ENCODE measurements around the gene IDI1.
A peak's percentile ranks its signal among the peaks of the same experiment; 100 is the strongest.
"Not testable (repeated sequence)": the region's sequence is repeated elsewhere in the genome, so short reads cannot be mapped to it uniquely, and the experiment has no call there.

IDI1 gene

DNA sequence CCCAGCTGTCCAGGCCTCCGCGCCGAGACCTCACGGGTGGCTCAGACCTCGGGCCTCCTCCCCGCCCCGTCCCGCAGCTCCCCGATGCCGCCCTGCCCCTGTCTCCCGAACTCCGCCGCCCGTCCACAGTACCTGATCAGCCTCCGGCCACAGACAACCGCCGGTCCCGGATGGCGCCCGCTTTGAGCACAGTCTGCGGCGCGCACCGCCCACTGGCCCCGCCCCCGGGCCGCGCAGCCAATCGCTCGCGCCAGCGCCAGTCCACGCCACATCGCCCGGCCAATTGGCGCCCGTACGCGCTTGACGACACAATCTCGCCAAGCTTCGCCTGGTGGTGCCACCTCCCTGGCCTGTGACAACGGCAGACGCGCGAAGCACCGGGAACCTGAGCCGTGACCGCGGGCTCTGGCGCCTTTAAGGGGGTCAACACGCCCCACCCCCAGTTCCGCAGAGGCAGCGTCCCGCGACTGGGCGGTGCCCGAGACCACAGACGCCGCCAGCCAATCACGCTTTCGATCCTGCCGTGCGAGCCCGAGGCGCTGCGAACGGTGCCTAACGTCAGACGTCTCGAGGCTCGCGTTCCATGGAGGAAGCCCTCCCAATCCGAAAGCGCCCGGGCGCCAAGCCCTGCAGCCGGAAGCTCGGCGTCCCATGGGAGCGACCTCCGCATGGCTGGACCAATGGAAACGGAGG is at the start of gene IDI1:
IDI1 (minus strand) TSS at position 388 of the 693 bp plus-strand sequence; CDS start at position 272, 116 bp downstream.
- DNase-seq, result peak; percentile 95

DNA sequence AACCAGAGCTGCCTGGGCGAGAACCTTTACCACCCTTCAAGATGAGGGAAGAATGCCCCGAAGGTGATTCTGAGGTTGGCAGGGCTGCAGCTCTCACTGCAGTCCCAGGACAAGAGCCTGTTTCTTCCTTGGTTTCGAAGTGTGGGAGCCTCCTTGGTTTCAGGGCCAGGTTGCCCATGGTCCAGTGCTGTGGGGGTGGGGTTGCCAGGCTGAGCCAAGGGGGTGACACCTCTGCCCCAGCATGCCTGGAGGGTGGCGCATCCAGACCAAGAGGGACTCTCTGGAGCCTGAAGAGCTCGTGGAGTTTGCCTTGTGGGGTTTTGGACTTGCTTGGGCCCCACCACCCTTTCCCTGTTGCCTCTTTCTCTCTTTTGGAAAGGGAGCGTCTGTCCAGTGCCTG is 48.5 kb upstream of the IDI1 start:
- DNase-seq, result no peak

DNA sequence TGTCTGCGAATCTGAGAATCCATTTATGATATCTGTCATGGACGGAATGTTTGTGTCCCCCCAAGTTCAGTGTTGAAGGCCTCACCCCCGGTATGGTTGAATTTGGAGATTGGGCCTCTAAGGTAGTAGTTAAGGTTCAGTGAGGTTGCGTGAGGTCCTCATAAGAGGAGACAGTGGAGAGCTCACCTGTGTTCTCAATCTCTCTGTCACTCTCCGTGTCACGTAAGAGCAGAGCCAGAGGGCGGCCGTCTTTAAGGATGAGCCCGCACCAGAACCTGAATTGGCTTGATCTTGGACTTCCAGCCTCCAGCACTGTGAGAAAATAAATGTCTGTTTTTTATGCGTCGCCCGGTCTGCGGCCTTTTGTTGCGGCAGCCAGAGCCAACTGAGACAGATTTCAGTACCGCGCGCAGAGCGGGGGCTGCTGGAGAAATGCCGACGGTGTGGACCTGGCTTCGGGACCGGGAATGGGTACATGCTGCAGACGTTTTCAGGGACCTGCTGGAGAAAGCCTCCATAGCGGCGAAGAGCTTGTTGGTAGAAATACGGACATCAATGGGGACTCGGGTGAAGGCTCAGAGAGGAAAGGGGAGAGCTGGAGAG is 47.5 kb upstream of the IDI1 start:
- DNase-seq, result no peak

DNA sequence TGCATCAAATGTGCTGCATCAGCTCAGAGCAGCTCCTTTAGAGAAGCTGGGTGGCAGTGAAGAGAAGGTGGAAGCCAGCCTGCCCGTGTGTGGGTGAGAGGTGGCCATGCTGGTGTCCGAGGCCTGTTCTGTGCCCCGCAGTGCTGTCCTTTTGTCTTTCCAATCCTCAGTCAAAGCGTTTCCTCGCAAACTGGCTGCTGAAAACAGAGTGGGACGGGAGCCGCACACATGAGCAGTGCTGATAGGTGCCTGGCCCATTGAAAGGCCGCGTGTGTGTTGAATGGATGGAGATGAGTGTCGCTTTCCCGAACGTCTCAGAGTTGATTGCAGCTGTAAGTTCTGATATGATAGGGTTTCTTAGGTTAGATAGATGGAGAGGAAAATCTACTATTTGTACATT is 46.6 kb upstream of the IDI1 start:
- DNase-seq, result no peak

DNA sequence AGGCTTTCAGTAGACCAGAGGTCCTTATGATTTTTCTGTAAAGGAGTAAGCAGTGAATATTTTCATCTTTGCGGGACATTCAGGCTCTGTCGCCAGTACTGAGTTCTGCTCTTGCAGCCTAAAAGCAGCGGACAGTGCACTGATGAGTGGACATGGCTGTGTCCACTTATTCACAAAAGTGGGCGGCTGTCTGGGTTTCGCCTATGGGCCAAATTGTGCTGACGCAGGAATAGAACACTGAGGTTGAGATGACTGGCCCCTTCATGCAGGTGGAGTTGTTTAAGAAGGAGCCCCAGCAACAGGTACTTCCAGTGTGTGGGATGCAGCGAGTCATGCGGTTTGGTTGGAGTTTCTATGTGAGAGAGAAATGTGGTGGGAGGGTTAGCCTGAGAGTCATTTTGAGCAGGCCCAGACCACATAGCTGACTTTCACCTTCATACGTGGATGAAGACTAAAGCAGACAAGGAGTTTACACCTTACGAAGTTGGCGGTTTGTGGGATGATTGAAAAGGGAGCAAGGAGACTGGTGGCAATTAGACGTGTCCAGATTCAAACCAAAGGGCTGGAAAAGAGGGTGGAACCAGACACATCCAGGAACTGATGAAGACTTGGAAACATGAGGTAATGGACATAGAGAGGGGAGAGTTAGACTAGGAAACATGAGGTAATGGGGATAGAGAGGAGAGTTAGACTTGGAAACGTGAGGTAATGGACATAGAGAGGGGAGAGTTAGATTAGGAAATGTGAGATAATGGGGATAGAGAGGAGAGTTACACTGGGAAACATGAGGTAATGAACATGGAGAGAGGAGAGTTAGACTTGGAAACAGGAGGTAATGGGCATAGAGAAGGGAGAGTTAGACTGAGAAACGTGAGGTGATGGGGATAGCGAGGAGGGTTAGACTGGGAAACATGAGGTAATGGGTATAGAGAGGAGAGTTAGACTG is 45.5 kb upstream of the IDI1 start:
- peak; percentile 76 for DNase-seq

DNA sequence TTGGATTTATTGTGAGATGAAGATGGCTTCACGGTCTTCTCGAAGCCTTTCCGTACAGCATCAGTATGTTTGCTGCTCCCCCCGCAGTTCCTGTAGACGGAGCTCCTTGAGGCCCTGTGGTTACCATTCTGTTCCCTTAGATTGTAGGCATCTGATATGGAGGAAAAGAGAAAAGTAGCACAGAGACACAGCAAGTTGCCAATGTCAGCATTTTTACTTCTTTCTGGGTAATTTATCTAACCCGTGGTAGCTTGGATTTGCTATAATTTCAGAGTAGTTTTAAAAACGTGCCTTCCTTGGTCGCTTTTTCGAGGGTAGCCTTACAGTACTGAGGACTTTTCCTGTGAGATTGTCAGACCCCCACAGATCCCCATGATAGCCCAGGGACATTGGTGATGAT is 44.8 kb upstream of the IDI1 start:
- DNase-seq, result no peak

DNA sequence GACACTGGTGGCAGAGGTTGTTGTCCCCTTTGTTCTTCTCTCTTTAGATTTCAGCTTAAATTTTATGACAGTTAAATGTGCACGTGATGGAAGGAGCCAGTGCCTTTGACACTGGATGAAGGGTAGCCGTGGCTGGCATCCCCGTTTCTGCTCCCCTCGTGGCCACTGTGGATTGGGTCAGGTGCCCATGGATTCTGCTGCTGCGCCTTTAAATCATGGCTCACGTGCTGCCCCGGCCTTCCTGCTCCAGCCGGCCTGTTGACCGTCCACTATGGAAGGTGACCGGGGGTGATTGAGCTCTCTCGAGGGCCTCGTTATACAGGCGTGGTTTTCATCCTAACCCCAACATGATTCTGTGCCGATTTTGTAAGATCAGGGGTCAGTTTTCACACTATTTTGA is 41.8 kb upstream of the IDI1 start:
- no peak for DNase-seq

DNA sequence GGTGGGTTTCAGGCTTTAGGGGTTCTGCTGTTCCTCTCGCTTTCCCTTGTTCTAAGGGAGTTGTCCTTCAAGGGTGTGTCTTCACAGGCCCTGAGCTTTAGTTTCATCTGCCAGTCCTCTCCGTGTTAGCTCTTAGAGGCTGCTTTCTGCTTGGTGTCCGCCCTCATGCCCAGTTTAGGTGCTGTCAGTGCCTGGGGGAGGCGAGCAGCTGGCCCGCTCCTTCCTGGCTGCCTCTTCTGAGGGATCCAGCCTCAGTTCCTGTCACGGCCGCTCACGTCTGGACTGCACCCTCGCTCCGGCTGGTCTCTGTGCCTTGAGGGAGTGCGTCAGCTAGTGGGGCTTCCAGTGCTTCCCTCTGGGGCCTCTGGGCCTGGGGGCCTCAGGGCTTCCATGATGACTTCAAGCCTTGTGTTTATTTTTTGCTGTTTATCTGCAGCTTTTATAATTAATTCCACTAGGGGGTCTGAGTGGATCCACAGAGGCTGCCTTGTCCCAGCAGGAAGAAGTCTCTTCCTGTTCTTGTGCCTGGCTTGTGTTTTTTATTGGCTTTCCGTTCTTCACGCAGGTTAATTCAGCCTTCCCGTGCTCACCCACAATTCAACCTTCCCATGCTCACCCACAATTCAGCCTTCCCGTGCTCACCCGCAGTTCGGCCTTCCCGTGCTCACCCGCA is 40.2 kb upstream of the IDI1 start:
- DNase-seq, result no peak

DNA sequence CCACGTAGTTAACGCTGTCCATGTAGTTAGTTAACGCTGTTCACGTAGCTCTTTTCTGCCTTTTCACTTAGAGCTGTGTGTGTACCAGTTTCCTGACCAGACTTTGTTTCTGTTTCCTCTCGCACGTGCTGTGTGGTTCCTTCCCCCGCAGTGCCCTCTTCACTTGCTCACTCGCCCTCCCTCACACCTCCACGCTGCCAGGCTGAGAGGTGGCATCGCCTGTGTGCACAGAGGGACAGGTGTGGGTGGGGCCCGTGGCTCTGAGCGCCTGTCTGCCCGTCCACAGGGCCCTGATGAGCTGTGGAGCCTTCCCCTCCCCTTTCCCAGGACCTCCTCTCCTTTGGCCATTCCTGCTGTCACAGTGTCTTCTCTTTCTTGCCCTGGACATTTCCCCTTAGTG is 37.9 kb upstream of the IDI1 start:
- DNase-seq, result no peak

DNA sequence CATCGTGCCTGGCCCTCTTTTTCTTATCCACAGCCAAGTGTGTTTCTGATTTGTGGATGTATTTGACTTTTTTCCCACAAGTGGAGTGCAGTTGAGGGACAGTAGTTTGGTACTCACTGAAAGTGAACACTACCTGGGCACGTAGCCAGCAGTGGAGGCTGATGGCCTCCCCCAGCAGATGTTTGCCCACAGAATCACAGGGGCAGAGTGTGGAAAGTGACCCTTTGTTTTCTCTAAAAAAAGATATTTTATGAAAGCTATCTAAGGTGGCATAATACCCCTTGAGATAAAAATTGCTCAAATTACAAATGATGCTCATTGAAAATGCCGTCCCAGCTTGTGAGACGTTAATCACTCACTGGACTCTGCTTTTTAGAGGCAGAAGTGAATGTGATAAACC is 36.3 kb upstream of the IDI1 start:
- no peak for DNase-seq

DNA sequence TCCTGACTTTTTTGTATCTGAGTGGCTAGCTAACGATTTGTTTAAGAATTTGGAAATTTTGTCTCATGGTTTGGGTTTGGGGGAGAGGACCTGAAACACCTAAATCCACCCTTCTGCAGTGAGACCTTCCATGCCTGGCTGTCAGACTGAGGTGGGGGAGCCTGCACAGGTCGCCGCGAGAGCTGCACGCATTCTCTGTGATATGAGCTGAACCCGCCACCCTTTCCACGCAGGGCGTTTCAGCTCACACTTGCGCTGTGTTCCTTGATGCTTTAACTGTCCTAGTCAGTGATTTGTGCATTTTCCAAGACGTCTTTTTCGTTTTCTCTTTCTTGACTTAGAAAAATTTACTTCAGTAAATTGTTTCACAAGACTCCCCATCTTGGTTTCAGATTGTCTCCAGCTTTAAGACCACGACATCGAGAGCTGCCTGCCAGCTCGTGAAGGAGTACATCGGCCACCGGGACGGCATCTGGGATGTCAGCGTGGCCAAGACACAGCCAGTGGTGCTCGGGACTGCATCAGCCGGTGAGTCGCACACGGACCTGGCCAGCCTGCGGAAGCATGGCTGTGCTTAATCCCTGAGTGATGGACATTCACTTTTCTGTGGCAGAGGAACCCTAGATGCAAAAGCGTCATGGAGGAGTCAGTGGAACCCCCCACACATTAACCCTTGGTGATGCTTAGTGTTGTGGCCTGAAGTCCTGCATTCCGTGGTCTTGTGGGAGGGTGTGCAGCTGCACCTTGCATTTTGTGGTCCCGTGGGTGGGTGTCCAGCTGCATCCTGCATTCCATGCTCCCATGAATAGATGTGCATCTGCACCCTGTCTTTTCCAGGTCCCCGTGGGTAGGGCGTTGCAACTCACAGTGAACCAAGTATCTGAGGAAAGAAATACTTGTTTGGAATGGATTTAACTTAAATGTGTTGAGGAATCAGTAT is 35.4 kb upstream of the IDI1 start:
- no peak for DNase-seq

DNA sequence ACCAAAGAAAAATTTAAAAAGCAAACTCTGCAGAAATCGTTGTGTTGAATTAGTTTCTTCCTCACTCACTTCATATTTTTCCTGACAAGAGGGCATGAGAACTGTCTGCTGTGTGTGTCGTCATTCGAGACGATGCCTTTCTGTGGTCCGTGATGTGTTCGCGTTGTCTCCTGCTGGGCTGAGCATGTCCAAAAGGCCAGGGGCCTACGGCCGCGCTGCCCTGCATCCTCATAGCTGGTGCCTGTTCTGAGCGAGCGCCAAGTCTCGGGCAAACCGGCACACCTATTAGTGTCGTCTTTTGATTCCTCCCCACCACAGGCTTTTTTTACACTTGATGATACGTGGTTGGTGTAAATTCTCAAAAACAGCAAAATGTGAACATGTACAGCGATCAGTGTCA is 34.7 kb upstream of the IDI1 start:
- DNase-seq, result no peak

DNA sequence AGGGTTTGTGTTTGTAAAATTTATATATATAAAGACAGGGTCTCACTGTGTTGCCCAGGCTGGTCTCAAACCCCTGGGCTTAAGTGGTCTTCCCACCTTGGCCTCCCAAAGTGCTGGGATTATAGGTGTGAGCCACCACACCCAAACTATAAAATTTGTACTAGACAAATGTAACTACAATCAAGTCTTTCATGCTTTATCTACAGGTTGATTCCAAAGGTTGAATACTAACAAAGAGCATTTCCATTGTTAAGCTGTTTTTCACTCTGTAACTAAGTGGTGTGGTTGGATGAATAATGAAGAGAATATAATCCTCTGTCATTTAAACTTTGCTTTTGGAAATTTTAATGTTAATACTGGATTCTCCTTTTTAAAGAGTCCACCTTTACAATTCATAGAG is 29.7 kb upstream of the IDI1 start:
- DNase-seq, result no peak

DNA sequence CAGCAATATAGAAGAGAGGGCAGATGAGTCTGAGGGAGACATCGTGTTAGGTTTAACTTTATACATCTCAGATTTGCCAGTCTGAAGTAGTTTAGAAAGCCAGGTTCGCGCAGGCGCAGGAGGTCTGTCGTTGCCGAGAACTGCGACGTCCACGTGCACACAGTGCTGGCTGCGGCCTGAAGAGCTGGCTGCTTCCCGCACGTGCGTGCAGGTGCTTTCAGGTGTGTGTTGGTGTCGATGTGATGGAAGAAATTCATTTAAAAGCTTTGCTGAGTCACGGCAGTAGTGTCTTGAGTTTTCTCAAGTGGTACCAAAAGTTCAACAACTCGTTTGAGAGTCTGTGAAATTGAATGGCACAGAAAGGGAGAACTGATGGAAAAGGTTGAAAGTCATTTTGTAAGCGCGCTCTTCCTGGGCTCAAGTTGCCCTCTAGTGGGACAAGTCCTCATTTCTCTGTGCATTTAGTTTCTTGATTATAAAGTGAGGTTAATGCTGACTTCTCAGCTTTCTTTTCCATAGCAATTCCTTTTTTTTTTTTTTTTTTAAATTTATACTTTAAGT is 25.9 kb upstream of the IDI1 start:
- no peak for DNase-seq

DNA sequence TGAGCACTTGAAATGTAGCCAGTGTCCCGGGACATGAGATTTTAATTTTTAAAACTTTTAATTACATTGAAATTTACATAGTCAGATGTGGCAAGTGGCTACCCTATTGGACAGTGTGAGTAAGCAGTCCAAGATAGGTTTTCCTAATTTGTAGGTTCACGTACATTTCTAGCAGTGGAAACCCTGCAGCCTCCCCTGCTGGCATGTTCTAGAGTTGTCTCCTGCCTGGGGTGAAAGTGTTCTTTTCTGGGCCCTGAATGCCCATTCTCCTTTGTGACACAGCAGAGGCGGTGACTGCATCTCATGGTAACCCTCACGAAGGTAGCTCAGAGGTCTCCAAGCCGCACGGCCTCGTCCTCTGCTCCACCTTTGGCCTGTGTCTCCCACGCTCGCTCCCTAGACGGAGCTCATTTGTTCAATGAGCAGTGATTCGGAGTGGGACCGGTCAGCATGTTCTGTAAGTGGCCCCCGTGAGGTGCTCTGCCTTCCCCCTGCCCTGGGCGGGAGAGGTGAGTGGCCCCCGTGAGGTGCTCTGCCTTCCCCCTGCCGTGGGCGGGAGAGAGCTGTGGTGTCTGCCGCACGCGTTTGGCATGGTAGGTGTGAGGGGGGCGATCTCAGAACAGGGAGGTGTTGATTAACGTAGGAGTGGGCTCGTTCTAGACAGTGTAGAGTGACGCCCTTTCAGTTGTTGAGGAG is 25.3 kb upstream of the IDI1 start:
- DNase-seq, result no peak

DNA sequence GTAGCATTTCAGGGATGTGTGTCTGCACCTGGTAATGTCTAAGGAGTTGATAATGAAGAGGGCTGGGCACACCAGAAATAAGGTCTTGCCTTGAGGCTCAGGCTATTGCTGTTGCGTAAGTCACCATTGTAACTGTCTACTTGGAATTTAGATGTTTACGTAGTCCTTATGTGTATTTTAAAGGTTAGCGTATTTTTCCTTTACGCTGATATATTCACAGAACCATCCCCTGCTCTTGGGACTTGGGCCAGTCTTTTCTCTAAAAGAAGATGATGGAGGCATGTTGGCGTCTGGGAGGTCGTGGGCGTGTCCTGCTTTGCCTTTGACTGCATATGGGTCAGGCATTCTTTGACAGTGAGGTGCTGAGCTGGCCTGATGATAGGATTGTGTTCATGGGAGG is 22.0 kb upstream of the IDI1 start:
- no peak for DNase-seq

DNA sequence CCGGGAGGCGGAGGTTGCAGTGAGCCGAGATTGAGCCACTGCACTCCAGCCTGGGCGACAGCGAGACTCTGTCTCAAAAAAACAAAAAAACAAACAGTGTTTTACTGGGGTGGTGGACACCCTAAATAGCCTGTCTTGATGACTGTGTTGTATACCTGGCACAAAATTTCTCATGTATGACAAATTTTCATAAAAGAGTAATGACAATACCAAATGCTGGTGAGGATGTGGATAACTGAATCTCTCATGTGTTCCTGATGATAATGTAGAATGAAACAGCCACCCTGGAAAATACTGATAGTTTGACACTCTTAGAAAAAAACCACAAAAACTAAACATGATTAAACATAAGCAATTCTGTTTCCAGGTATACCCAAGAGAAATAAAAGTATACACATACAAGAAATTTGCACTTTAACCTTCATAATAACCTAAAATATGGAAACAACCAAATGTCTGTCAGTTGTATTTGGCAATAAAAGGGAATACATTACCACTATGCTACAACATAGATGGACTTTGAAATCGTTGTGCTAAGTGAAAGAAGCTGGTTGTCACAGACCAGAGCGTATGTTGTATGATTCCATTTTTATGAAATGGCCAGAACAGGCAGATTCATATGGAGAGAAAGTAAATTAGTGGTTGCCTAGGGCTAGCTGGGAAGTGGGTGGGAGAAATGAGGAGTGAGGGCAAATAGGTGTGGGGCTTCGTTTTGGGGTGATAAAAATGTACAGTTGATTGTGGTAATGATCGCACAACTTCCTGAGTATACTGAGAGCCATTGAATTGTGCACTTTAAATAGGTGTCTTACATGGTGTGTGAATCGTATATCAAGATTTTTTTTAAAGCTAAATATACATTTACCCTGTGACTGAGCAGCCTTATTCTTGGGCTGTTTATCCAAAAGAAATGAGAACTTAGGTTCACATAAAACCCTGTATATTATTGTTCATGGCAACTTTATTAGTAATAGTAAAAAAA is 19.8 kb upstream of the IDI1 start:
- DNase-seq, result no peak

DNA sequence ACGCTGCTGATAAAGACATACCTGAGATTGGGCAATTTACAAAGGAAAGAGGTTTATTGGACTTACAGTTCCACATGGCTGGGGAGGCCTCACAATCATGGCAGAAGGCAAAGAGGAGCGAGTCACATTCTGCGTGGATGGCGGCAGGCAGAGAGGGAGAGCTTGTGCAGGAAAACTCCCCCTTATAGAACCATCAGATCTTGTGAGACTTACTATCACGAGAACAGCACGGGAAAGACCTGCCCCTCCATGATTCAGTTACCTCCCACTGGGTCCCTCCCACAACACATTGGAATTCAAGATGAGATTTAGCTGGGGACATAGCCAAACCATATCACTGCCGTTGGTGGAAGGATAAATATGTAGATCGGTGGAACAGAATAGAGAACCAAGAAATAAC is 17.8 kb upstream of the IDI1 start:
- not testable (repeated sequence) for DNase-seq

DNA sequence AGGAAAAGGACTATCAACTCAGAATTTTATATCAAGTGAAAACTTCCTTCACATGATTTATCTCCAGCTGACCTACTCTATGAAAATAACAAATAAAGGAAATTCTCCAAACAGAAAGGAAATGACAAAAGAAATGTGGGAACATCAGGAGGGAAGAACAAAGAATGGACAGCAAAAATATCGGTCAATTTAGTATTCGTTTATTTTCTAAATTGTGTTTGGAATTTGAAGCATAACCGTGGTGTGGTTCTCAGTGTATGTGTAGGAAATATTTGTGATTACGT is 16.0 kb upstream of the IDI1 start:
- DNase-seq, result no peak

DNA sequence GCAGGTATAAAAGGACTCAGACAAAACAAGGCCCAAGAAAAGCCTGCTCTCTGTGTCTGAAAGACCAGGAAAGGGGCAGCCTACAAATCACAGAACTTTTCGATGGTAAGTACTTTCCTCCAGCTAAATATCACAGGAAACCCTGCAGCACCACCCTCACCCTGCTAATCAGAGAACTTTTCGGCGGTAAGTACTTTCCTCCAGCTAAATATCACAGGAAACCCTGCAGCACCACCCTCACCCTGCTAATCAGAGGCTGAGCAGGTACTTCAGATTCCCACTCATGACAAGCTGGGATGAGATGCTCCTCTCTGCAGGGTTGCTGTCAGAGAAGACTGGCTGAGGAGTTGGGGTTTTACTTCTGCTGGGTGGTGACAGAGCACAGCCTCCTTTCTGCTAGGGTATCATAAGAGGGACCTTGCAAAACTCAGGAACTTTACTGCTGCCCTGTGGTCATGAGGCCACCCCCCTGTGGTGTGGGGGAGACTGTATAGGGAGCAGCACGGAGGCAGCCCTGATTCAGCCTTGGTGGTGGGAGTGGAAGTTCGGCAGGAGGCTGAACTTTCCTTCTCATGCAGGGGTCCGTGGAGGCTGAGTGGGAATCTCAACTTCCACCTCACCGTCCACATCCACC is 14.4 kb upstream of the IDI1 start:
- DNase-seq, result peak; percentile 12

All from stimulated activated CD4-positive, alpha-beta T cell treated with anti-CD3 and anti-CD28 coated beads, Interleukin-4, amount 100 ng/mL, for 24 hours (primary cell).